Liver (tissue), 9 donors: Measurements from ENCODE around the gene OGFOD1. TPM values are rescaled to one million over a fixed set of nuclear protein-coding genes. Genes with fewer than 3 reads are reported as not detected.

Experiments used
- DNase-seq: peaks from one replicate; pipeline ENCODE4 v3.0.0-alpha.2; 2017; ENCODE audit warnings: low spot score
- H3K27ac ChIP-seq, 2 donors: one replicate each; pipeline ENCODE4 v1.7.0; 2013; ENCODE audit warnings: inconsistent platforms in 2 of 2, low read length in 2 of 2, control low read depth in 1 of 2, low read depth in 1 of 2, mild to moderate bottlenecking in 1 of 2
- H3K27me3 ChIP-seq, 4 donors: one replicate each; pipeline versions ENCODE4 v1.6.1 to v1.7.0; 2013; ENCODE audit warnings: low read length in 3 of 4, inconsistent platforms in 1 of 4, mild to moderate bottlenecking in 1 of 4, moderate library complexity in 1 of 4; ENCODE audit not compliant: control insufficient read depth in 4 of 4, insufficient read depth in 4 of 4
- H3K36me3 ChIP-seq, 4 donors: one replicate each; pipeline versions ENCODE4 v1.6.1 to v1.7.0; 2013; ENCODE audit warnings: low read length in 3 of 4, mild to moderate bottlenecking in 3 of 4, low read depth in 1 of 4, moderate library complexity in 1 of 4; ENCODE audit not compliant: control insufficient read depth in 4 of 4, insufficient read depth in 3 of 4
- H3K4me1 ChIP-seq, 4 donors: one replicate each; pipeline versions ENCODE4 v1.6.1 to v1.7.0; 2013; ENCODE audit warnings: low read length in 3 of 4, mild to moderate bottlenecking in 3 of 4, moderate library complexity in 1 of 4; ENCODE audit not compliant: control insufficient read depth in 4 of 4, insufficient read depth in 4 of 4
- H3K4me3 ChIP-seq, 3 donors: one replicate each; pipeline versions ENCODE4 v1.6.1 to v1.7.0; 2013; ENCODE audit warnings: low read length in 3 of 3, control low read depth in 1 of 3, low read depth in 1 of 3, mild to moderate bottlenecking in 1 of 3
- H3K9ac ChIP-seq, 2 donors: one replicate each; pipeline ENCODE4 v1.7.0; 2013; ENCODE audit warnings: low read length in 2 of 2, mild to moderate bottlenecking in 2 of 2, moderate library complexity in 2 of 2, control low read depth in 1 of 2, low read depth in 1 of 2
- H3K9me3 ChIP-seq, 4 donors: one replicate each; pipeline versions ENCODE4 v1.6.1 to v1.7.0; 2013; ENCODE audit warnings: low read length in 3 of 4; ENCODE audit not compliant: control insufficient read depth in 4 of 4
- ATF3 ChIP-seq: IDR thresholded peaks from 2 replicates; pipeline ENCODE4 v1.6.1; 2016; ENCODE audit warnings: antibody characterized with exemption
- CTCF ChIP-seq: fragments of 150-350 bp; IDR thresholded peaks from 2 replicates; pipeline ENCODE4 v1.5.1; 2017; ENCODE audit warnings: improper control_type of control experiment, low read depth, low read length; ENCODE audit not compliant: missing input control
- EGR1 ChIP-seq, 2 donors: IDR thresholded peaks; 2 replicates each; pipeline ENCODE4 v1.6.1; 2016 to 2018; ENCODE audit warnings: antibody characterized with exemption in 2 of 2, low read depth in 2 of 2
- FOXA1 ChIP-seq: IDR thresholded peaks from 2 replicates; pipeline ENCODE4 v1.6.1; 2016; ENCODE audit warnings: antibody characterized with exemption
- FOXA2 ChIP-seq: IDR thresholded peaks from 2 replicates; pipeline ENCODE4 v1.6.1; 2016; ENCODE audit warnings: antibody characterized with exemption
- GABPA ChIP-seq, 2 donors: IDR thresholded peaks in 1 of 2; conservative IDR thresholded peaks in 1 of 2; 2 replicates each; pipeline ENCODE4 v1.6.1; 2016; ENCODE audit warnings: antibody characterized with exemption in 2 of 2, mild to moderate bottlenecking in 1 of 2, moderate library complexity in 1 of 2
- HNF4A ChIP-seq, 2 donors: conservative IDR thresholded peaks; 2 replicates each; pipeline ENCODE4 v1.6.1; 2016; ENCODE audit warnings: antibody characterized with exemption in 2 of 2, mild to moderate bottlenecking in 2 of 2
- HNF4G ChIP-seq: IDR thresholded peaks from 2 replicates; pipeline ENCODE4 v1.6.1; 2016; ENCODE audit warnings: antibody characterized with exemption
- JUND ChIP-seq, 2 donors: IDR thresholded peaks; 2 replicates each; pipeline ENCODE4 v1.6.1; 2016; ENCODE audit warnings: antibody characterized with exemption in 2 of 2
- MAX ChIP-seq: IDR thresholded peaks from 2 replicates; pipeline ENCODE4 v1.6.1; 2016; ENCODE audit warnings: antibody characterized with exemption
- NR2F2 ChIP-seq: IDR thresholded peaks from 2 replicates; pipeline ENCODE4 v1.6.1; 2016; ENCODE audit warnings: antibody characterized with exemption
- RAD21 ChIP-seq, 2 donors: IDR thresholded peaks; 2 replicates each; pipeline ENCODE4 v1.6.1; 2016; ENCODE audit warnings: antibody characterized with exemption in 2 of 2, mild to moderate bottlenecking in 2 of 2
- SP1 ChIP-seq: IDR thresholded peaks from 2 replicates; pipeline ENCODE4 v1.6.1; 2018; ENCODE audit warnings: antibody characterized with exemption, mild to moderate bottlenecking
- TAF1 ChIP-seq: conservative IDR thresholded peaks from 2 replicates; pipeline ENCODE4 v1.6.1; 2016; ENCODE audit warnings: antibody characterized with exemption, mild to moderate bottlenecking
- YY1 ChIP-seq: IDR thresholded peaks from 2 replicates; pipeline ENCODE4 v1.6.1; 2016; ENCODE audit warnings: antibody characterized with exemption, mild to moderate bottlenecking
- ZBTB33 ChIP-seq: IDR thresholded peaks from 2 replicates; pipeline ENCODE4 v1.6.1; 2016; ENCODE audit warnings: antibody characterized with exemption
- WGBS: extraction: QIAGEN DNeasy Blood & Tissue Kit; methylation state at CpG from one replicate; pipeline ENCODE4 v1.1.7; 2013; 5-methylcytosine and 5-hydroxymethylcytosine counted together
- polyA plus RNA-seq, 2 donors: library from polyadenylated mRNA; stranded (reverse) in 1 of 2; unstranded in 1 of 2; fragments of 200-250 nt in 1 of 2; fragments of >200 nt in 1 of 2; fragmentation: Nextera tagmentation in 1 of 2; extraction: Ambion mirVana in 1 of 2; gene quantifications; one replicate each; pipeline versions ENCODE4 v1.2.1 to v1.2.3, GENCODE V29; 2013 to 2015
- total RNA-seq, 2 donors: library from RNA; depleted of rRNA; stranded (reverse); fragments of >200 nt; gene quantifications; one replicate each; pipeline ENCODE4 v1.2.3, GENCODE V29; 2014
- donor health status: healthy.
- donor health status: healthy.
- donor health status: healthy.
- donor health status: healthy.
- donor health status: healthy.

Gene OGFOD1
- total and polyA plus RNA-seq, 4 donors: 15.5 to 40.2 (median 21.2) TPM

GRCh38 chr16:56477096-56477878 is 25.9 kb downstream of the OGFOD1 start:
- Histone ChIP-seq H3K4me3 (no peak overlapping the region), H3K9ac (no peak overlapping the region), H3K27ac (no peak overlapping the region), H3K9me3 (no peaks in the 10 kb centered on the region), H3K4me1 (no peaks in the 10 kb centered on the region), H3K36me3 (peaks cover 7 to 52% (median 32%) of the 10 kb centered on the region in 4 donors), H3K27me3 (no peaks in the 10 kb centered on the region)
- WGBS: 95% methylated on average over 2 of the region's 2 CpGs
- no peak for TF ChIP-seq RAD21 (IDR thresholded peaks at IDR 0.05)
- no peak for TF ChIP-seq TAF1
- TF ChIP-seq EGR1 (IDR thresholded peaks at IDR 0.05; ENCODE audit: low read depth in 2 of 2): no peak
- TF ChIP-seq ZBTB33: no peak
- no peak for TF ChIP-seq GABPA (IDR thresholded peaks at IDR 0.05 in 1 of 2, conservative IDR thresholded peaks at IDR 0.05 in 1 of 2)
- no peak for TF ChIP-seq NR2F2
- TF ChIP-seq CTCF: no peak
- no peak for TF ChIP-seq FOXA1
- no peak for TF ChIP-seq JUND (IDR thresholded peaks at IDR 0.05)
- TF ChIP-seq ATF3: no peak
- DNase-seq: no peak

GRCh38 chr16:56478281-56479049 is 27.1 kb downstream of the OGFOD1 start:
- no peaks in the 10 kb centered on the region for H3K27me3 ChIP-seq
- H3K36me3 ChIP-seq: peaks cover 3 to 47% (median 28%) of the 10 kb centered on the region in 4 donors
- no peaks in the 10 kb centered on the region for H3K4me1 ChIP-seq
- WGBS: 86% methylated on average over 2 of the region's 2 CpGs
- no peak overlapping the region for H3K4me3 ChIP-seq
- no peaks in the 10 kb centered on the region for H3K9me3 ChIP-seq
- H3K27ac ChIP-seq: no peak overlapping the region
- H3K9ac ChIP-seq: no peak overlapping the region
- DNase-seq: no peak
- TF ChIP-seq ZBTB33 (no peak), FOXA1 (no peak), RAD21 (IDR thresholded peaks at IDR 0.05) (no peak), YY1 (no peak), JUND (IDR thresholded peaks at IDR 0.05) (no peak), HNF4G (no peak), SP1 (no peak), HNF4A (conservative IDR thresholded peaks at IDR 0.05) (no peak), ATF3 (no peak), NR2F2 (no peak), MAX (no peak), TAF1 (no peak), GABPA (IDR thresholded peaks at IDR 0.05 in 1 of 2, conservative IDR thresholded peaks at IDR 0.05 in 1 of 2) (no peak), CTCF (no peak), FOXA2 (no peak), EGR1 (IDR thresholded peaks at IDR 0.05; ENCODE audit: low read depth in 2 of 2) (no peak)
